OCI-LY3 (cell line): Measurements from ENCODE around the gene DAPP1.

Experiments
- CTCF ChIP-seq: fragments of 200-600, 300-600 bp; sonication (generic); IDR thresholded peaks from 2 replicates; pipeline ENCODE4 v1.5.1; 2014; ENCODE audit warnings: antibody characterized with exemption, low read length, low read depth
- EZH2phosphoT487 ChIP-seq: fragments of 200-600 bp; shearing (Covaris generic); IDR thresholded peaks from 2 replicates; pipeline ENCODE4 v1.6.1; 2018; ENCODE audit warnings: antibody characterized with exemption, mixed run types, low read depth

GRCh38 chr4:99783940-99784339 lies 32.7 kb upstream of the DAPP1 start:
- TF ChIP-seq CTCF, result no peak
- TF ChIP-seq EZH2phosphoT487, result no peak
